Measurements from ENCODE around the gene IL18RAP. TPM values are rescaled to one million over a fixed set of nuclear protein-coding genes. Genes with fewer than 3 reads are reported as not detected.

The IL18RAP gene, protein sequence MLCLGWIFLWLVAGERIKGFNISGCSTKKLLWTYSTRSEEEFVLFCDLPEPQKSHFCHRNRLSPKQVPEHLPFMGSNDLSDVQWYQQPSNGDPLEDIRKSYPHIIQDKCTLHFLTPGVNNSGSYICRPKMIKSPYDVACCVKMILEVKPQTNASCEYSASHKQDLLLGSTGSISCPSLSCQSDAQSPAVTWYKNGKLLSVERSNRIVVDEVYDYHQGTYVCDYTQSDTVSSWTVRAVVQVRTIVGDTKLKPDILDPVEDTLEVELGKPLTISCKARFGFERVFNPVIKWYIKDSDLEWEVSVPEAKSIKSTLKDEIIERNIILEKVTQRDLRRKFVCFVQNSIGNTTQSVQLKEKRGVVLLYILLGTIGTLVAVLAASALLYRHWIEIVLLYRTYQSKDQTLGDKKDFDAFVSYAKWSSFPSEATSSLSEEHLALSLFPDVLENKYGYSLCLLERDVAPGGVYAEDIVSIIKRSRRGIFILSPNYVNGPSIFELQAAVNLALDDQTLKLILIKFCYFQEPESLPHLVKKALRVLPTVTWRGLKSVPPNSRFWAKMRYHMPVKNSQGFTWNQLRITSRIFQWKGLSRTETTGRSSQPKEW
- total RNA-seq = 0.35 TPM

DNA sequence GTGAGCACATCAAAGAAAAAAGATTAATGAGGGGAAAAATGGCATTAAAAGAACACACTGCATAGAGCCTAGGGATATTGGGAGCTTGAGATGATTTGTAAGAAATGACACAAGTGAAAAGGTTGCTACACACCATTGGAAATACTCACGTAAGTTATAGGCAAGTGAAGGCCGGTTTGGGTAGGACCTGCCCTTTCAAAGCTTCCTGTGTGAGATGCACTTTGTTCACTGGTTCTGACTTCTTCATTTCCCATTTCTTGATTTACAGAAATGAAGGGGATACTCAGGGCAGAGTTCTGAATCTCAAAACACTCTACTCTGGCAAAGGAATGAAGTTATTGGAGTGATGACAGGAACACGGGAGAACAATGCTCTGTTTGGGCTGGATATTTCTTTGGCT, at the start of gene IL18RAP:
TSS of gene IL18RAP (plus strand) at position 251 of the 400 bp plus-strand sequence. CDS start at position 369, 118 bp downstream.

DNA sequence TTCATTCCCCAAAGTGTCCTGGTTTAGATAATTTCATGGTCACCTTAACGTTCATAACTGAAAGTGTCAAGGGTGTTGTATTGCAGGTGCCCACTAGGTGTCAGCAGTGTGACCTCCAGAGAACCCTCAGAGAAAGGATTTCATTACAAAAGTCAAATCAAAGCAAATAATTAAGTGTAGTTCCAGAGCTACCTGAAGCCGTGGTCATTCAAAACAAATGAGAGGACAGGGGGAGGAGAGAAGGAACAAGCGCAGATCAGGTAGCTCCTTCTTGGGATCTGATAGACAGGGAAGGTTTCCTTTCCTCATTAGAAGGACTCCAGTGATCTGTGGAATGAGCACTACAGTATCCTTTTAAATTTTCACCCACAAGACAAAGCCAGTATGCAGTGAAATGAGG, 50.1 kb downstream of the IL18RAP start, which contains the start of gene SLC9A4:
TSS of gene SLC9A4 (plus strand) at position 207 of the 400 bp plus-strand sequence. CDS start 534 bp downstream, outside the sequence.

Small RNAs within 50 kb of the gene (small RNA-seq; reads per million reads assigned to genes)
- not detected for gene MIR4772 (ENCODE audit: low replicate concordance)

Other genes starting within 250 kb of the IL18RAP start
- gene IL1RL2, start 236.1 kb upstream of the IL18RAP start, total RNA-seq = 1.2 TPM
- gene IL1RL1, start 111.6 kb upstream of the IL18RAP start, total RNA-seq = 1.9 TPM
- 4.3 TPM for gene IL18R1, start 67.4 kb upstream of the IL18RAP start, total RNA-seq
- gene SLC9A4, start 50.1 kb downstream of the IL18RAP start, total RNA-seq = 12.9 TPM
- 5.7 TPM for gene SLC9A2, start 196.4 kb downstream of the IL18RAP start, total RNA-seq

Measured in metanephros (tissue), 2 donors.